GM18502 (cell line): ENCODE measurements around the gene COL4A5.

ENCODE experiments used
- ATAC-seq: cut with Tn5 transposase; IDR thresholded peaks from one replicate; pipeline ENCODE4 v1.9.1; 2021; ENCODE audit warnings: mild to moderate bottlenecking; ENCODE audit not compliant: unreplicated experiment, poor library complexity

COL4A5 gene

GRCh38 chrX:108736509-108737479 is 297.2 kb downstream of the COL4A5 start, which contains the start of gene IRS4:
TSS of gene IRS4 (minus strand) at chrX:108736563.
- ATAC-seq: no peak

GRCh38 chrX:108737754-108738153 is 298.1 kb downstream of the COL4A5 start:
- ATAC-seq: no peak

- ATAC-seq: no peak
Measured at GRCh38 chrX:108740299-108740774, 300.7 kb downstream of the COL4A5 start.
